SK-N-SH (cell line): Measurements from ENCODE around the gene PDLIM5. TPM values are rescaled to one million over a fixed set of nuclear protein-coding genes. Genes with fewer than 3 reads are reported as not detected.

Source experiments
- CTCF ChIA-PET: fragments of 300-600, 350-600 bp; formaldehyde crosslinking; extraction: SDS; loops from one replicate; lab custom pipeline; 2021; lab: Yijun Ruan, JAX
- POLR2A ChIA-PET: fragments of 350-600 bp; sonication (Branson Sonifier 250); formaldehyde crosslinking; extraction: SDS; loops from one replicate; lab custom pipeline; 2020; ENCODE audit warnings: antibody characterized with exemption, inconsistent platforms; lab: Yijun Ruan, JAX
- DNase-seq: peaks from one replicate; pipeline ENCODE4 v3.0.0; 2012
- H2AFZ ChIP-seq: fragments of 200-600 bp; sonication (generic); 2 replicates; pipeline ENCODE4 v1.8.1; 2016; ENCODE audit warnings: antibody characterized with exemption, mild to moderate bottlenecking, low read depth
- H3F3A ChIP-seq: fragments of 200-600 bp; sonication (generic); replicated peaks from 2 replicates; pipeline ENCODE3; 2016; ENCODE audit warnings: antibody characterized with exemption, mild to moderate bottlenecking; ENCODE audit not compliant: insufficient read depth
- H3K27ac ChIP-seq, 2 experiments: fragments of 200-500 bp in 1 of 2; fragments of 200-600 bp in 1 of 2; sonication (Bioruptor generic) in 1 of 2; sonication (generic), shearing (Covaris generic) in 1 of 2; 2 replicates each; pipeline versions ENCODE4 v1.5.1 to v1.6.1; 2014 to 2016; ENCODE audit warnings: low read depth in 2 of 2, inconsistent platforms in 1 of 2, low read length in 1 of 2, mild to moderate bottlenecking in 1 of 2, mixed read lengths in 1 of 2
- H3K27me3 ChIP-seq: fragments of 200-600 bp; sonication (generic), shearing (Covaris generic); 2 replicates; pipeline ENCODE4 v1.6.1; 2016; ENCODE audit warnings: mixed run types; ENCODE audit not compliant: insufficient read depth
- H3K36me3 ChIP-seq, 2 experiments: fragments of 200-500 bp in 1 of 2; fragments of 200-600 bp in 1 of 2; sonication (Bioruptor generic) in 1 of 2; sonication (generic) in 1 of 2; replicated peaks in 1 of 2; 2 replicates each; pipeline versions ENCODE3 to v1.5.1; 2014 to 2016; ENCODE audit warnings: low read length in 1 of 2, mild to moderate bottlenecking in 1 of 2; ENCODE audit not compliant: insufficient read depth in 2 of 2, control insufficient read depth in 1 of 2
- H3K4me1 ChIP-seq, 2 experiments: fragments of 200-500 bp in 1 of 2; fragments of 200-600 bp in 1 of 2; sonication (Bioruptor generic) in 1 of 2; sonication (generic), shearing (Covaris generic) in 1 of 2; 2 replicates each; pipeline versions ENCODE4 v1.5.1 to v1.6.1; 2014 to 2016; ENCODE audit warnings: low read depth in 1 of 2, low read length in 1 of 2, mixed run types in 1 of 2; ENCODE audit not compliant: insufficient read depth in 2 of 2, control insufficient read depth in 1 of 2
- H3K4me2 ChIP-seq: fragments of 200-600 bp; sonication (generic), shearing (Covaris generic); 2 replicates; pipeline ENCODE4 v1.6.1; 2017; ENCODE audit warnings: mixed run types
- H3K4me3 ChIP-seq, 2 experiments: fragments of 200-500 bp in 1 of 2; fragments of 200-600 bp in 1 of 2; sonication (Bioruptor generic) in 1 of 2; sonication (generic), shearing (Covaris generic) in 1 of 2; 2 replicates each; pipeline versions ENCODE4 v1.5.1 to v1.8.1; 2014 to 2016; ENCODE audit warnings: low read depth in 2 of 2, inconsistent platforms in 1 of 2, low read length in 1 of 2, mild to moderate bottlenecking in 1 of 2, mixed read lengths in 1 of 2, moderate library complexity in 1 of 2
- H3K79me2 ChIP-seq: fragments of 200-600 bp; sonication (generic); 2 replicates; pipeline ENCODE4 v1.8.1; 2017; ENCODE audit warnings: mild to moderate bottlenecking; ENCODE audit not compliant: insufficient read depth
- H3K9ac ChIP-seq: fragments of 200-600 bp; sonication (generic); 2 replicates; pipeline ENCODE4 v1.6.1; 2017; ENCODE audit warnings: mixed run types
- H3K9me2 ChIP-seq: fragments of 200-600 bp; sonication (generic); 2 replicates; pipeline ENCODE4 v1.6.1; 2017; ENCODE audit warnings: mixed run types
- H3K9me3 ChIP-seq: fragments of 200-600 bp; sonication (generic); 2 replicates; pipeline ENCODE4 v1.6.1; 2017; ENCODE audit warnings: mixed run types, mild to moderate bottlenecking, moderate library complexity
- H4K20me1 ChIP-seq: fragments of 200-600 bp; sonication (generic); 2 replicates; pipeline ENCODE4 v1.6.1; 2017; ENCODE audit warnings: mild to moderate bottlenecking, mixed run types; ENCODE audit not compliant: insufficient read depth
- CHD2 ChIP-seq: fragments of 150-350 bp; IDR thresholded peaks from 2 replicates; pipeline ENCODE4 v1.6.1; 2018; ENCODE audit warnings: low read length; ENCODE audit not compliant: partially characterized antibody
- EP300 ChIP-seq, 2 experiments: IDR thresholded peaks; 2 replicates each; pipeline versions ENCODE4 v1.4.0 to v1.6.1; 2012; ENCODE audit warnings: borderline replicate concordance in 1 of 2, low read depth in 1 of 2, low read length in 1 of 2
- EZH2phosphoT487 ChIP-seq: fragments of 200-600 bp; sonication (generic); IDR thresholded peaks from 2 replicates; pipeline ENCODE4 v1.6.1; 2017; ENCODE audit warnings: low read depth, mixed run types, mild to moderate bottlenecking, antibody characterized with exemption, moderate library complexity, borderline replicate concordance
- MAX ChIP-seq: IDR thresholded peaks from 2 replicates; pipeline ENCODE4 v1.4.0; 2012; ENCODE audit warnings: low read depth
- RAD21 ChIP-seq: IDR thresholded peaks from 2 replicates; pipeline ENCODE4 v1.6.1; 2012; ENCODE audit warnings: mild to moderate bottlenecking, low read length
- REST ChIP-seq: IDR thresholded peaks from 2 replicates; pipeline ENCODE4 v1.6.1; 2012; ENCODE audit warnings: mild to moderate bottlenecking, low read depth, low read length, moderate library complexity
- TCF12 ChIP-seq: IDR thresholded peaks from 2 replicates; pipeline ENCODE4 v1.4.0; 2012
- USF1 ChIP-seq: IDR thresholded peaks from 2 replicates; pipeline ENCODE4 v1.4.0; 2012; ENCODE audit warnings: low read depth, borderline replicate concordance
- WGBS: methylation state at CpG from one replicate; pipeline ENCODE4 v1.1.6; 2017; ENCODE audit warnings: low lambda C conversion rate; 5-methylcytosine and 5-hydroxymethylcytosine counted together
- polyA plus RNA-seq, 3 experiments: library from polyadenylated mRNA; depleted of rRNA; stranded (reverse); fragments of >200 nt; gene quantifications; 2 replicates each; pipeline ENCODE4 v1.2.3, GENCODE V29; 2012

Gene PDLIM5
- polyA plus RNA-seq, 1 of the 3 experiments (the other 2 are of a cell fraction): 36.7 TPM

GRCh38 chr4:94462572-94462971 is 10.8 kb downstream of the PDLIM5 start:
- Histone ChIP-seq H3K4me3 (no peak overlapping the region), H2AFZ (no peak overlapping the region), H3K9me2 (no peaks in the 10 kb centered on the region), H3K4me2 (no peak overlapping the region), H3K79me2 (peaks cover 100% of the 10 kb centered on the region), H4K20me1 (peaks cover 34% of the 10 kb centered on the region), H3K9ac (no peak overlapping the region), H3K9me3 (no peaks in the 10 kb centered on the region), H3F3A (peaks cover 14% of the 10 kb centered on the region), H3K4me1 (peaks cover 3 to 12% of the 10 kb centered on the region in 2 experiments; a peak in 3 of 4 replicates), H3K36me3 (peaks cover 0 to 20% of the 10 kb centered on the region in 2 experiments), H3K27ac (no peak overlapping the region), H3K27me3 (no peaks in the 10 kb centered on the region)
- WGBS: 79% methylated on average over 1 of the region's 1 CpG
- no peak for DNase-seq
- TF ChIP-seq TCF12 (no peak), MAX (no peak), EZH2phosphoT487 (no peak), REST (no peak), CHD2 (no peak), USF1 (no peak), RAD21 (no peak)
- CTCF ChIA-PET: interaction anchor here (1.4 kb wide), 1 partner anchor 9 kb away, joined by 3 read pairs; no protein-coding TSS in a partner anchor
- POLR2A ChIA-PET: no interaction called here

GRCh38 chr4:94463771-94464170 is 12.0 kb downstream of the PDLIM5 start:
- peaks cover 0 to 12% of the 10 kb centered on the region in 2 experiments for H3K36me3 ChIP-seq
- no peak overlapping the region for H3K4me2 ChIP-seq
- CTCF ChIA-PET: interaction anchor here (1.4 kb wide), 1 partner anchor 11 kb away, joined by 3 read pairs; no protein-coding TSS in a partner anchor
- POLR2A ChIA-PET: no interaction called here
- peaks cover 0 to 4% of the 10 kb centered on the region in 2 experiments; a peak in 2 of 4 replicates for H3K4me1 ChIP-seq
- H4K20me1 ChIP-seq: peaks cover 29% of the 10 kb centered on the region
- whole genome bisulfite sequencing: 100% methylated on average over 1 of the region's 1 CpG
- H3K4me3 ChIP-seq: no peak overlapping the region
- H3F3A ChIP-seq: peaks cover 14% of the 10 kb centered on the region
- peak overlapping the region in 1 of 2 experiments; percentile 17; a peak in 1 of 4 replicates for H3K27ac ChIP-seq
- TF ChIP-seq EP300 (IDR thresholded peaks at IDR 0.05; ENCODE audit: borderline replicate concordance in 1 of 2, low read depth in 1 of 2, low read length in 1 of 2): no peak
- no peak for TF ChIP-seq TCF12
- DNase-seq: no peak
- no peak overlapping the region for H2AFZ ChIP-seq
- no peak overlapping the region for H3K9ac ChIP-seq
- H3K27me3 ChIP-seq: no peaks in the 10 kb centered on the region
- H3K9me3 ChIP-seq: no peaks in the 10 kb centered on the region
- peaks cover 100% of the 10 kb centered on the region for H3K79me2 ChIP-seq
- no peaks in the 10 kb centered on the region for H3K9me2 ChIP-seq
